ENCODE results near the gene DCAF11.

DNA sequence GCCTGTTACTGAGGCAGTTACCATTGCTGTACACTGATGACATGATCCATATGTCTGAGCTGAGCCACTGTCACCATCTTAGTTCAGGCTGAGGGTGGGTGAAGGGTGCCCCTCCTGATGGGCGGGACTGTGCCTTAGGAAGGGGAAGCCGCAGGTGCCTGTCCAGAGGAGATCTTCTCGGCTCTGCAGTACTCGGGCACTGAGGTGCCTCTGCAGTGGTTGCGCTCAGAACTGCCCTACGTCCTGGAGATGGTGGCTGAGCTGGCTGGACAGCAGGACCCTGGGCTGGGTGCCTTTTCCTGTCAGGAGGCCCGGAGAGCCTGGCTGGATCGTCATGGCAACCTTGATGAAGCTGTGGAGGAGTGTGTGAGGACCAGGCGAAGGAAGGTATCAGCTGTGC, 36.4 kb downstream of the DCAF11 start:
- TF ChIP-seq, protein P1, sequence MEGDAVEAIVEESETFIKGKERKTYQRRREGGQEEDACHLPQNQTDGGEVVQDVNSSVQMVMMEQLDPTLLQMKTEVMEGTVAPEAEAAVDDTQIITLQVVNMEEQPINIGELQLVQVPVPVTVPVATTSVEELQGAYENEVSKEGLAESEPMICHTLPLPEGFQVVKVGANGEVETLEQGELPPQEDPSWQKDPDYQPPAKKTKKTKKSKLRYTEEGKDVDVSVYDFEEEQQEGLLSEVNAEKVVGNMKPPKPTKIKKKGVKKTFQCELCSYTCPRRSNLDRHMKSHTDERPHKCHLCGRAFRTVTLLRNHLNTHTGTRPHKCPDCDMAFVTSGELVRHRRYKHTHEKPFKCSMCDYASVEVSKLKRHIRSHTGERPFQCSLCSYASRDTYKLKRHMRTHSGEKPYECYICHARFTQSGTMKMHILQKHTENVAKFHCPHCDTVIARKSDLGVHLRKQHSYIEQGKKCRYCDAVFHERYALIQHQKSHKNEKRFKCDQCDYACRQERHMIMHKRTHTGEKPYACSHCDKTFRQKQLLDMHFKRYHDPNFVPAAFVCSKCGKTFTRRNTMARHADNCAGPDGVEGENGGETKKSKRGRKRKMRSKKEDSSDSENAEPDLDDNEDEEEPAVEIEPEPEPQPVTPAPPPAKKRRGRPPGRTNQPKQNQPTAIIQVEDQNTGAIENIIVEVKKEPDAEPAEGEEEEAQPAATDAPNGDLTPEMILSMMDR (conservative IDR thresholded peaks at IDR 0.05; ENCODE audit: low read depth, low read length): no peak
- no peak for TF ChIP-seq EZH2 (IDR thresholded peaks at IDR 0.05; ENCODE audit: low read length, unreplicated experiment)
